ENCODE results near the gene MYB. TPM values are rescaled to one million over a fixed set of nuclear protein-coding genes. Genes with fewer than 3 reads are reported as not detected.

The MYB gene
- total and polyA plus RNA-seq, 2 of the 4 experiments (the other 2 are of a cell fraction) = 0.44 to 0.90 TPM

DNA sequence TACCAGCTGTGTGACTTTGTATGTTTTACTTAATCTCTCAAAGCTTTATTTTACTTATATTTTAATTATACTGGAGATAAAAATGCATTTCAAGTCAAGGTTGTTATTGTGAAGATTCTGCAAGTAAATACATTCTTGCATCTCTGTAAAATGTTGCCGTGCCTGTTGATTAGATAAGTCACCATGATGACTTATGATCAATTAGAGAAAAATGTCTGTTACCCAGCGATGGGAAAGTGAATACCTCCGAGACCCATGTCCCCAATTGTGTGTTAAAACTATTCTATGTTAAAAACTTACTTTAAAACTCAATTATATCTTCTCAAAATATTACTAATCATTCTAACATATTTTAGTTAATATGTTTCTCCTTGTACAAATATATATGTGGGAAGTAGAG is 39.9 kb downstream of the MYB start:
- Histone ChIP-seq H3K4me1 (ENCODE audit: control insufficient read depth, insufficient read depth, low read length) (no peaks in the 10 kb centered on the region), H4K91ac (ENCODE audit: insufficient read depth, low read depth, low read length) (no peak overlapping the region), H3K56ac (ENCODE audit: extremely low read depth, insufficient read depth, low read length) (no peak overlapping the region), H3K23ac (ENCODE audit: low read depth, low read length) (no peak overlapping the region), H3K79me1 (ENCODE audit: low read depth in 1 of 2, low read length in 2 of 2) (no peaks in the 10 kb centered on the region), H4K20me1 (ENCODE audit: insufficient read depth, low read length) (no peaks in the 10 kb centered on the region), H3K9me1 (ENCODE audit: insufficient read depth, low read length) (peaks cover 6% of the 10 kb centered on the region; the same call in 1 of the 2 replicates), H2BK5ac (ENCODE audit: low read depth, low read length, poor library complexity, severe bottlenecking) (no peak overlapping the region), H3K27ac (ENCODE audit: insufficient read depth, low read length) (no peak overlapping the region), H3K4me2 (ENCODE audit: low read depth, low read length) (no peak overlapping the region), H4K5ac (ENCODE audit: low read depth, low read length) (no peak overlapping the region), H2AK9ac (replicated peaks; ENCODE audit: low read depth, low read length, poor library complexity) (no peak overlapping the region), H2BK20ac (ENCODE audit: low read depth, low read length) (no peak overlapping the region), H3K18ac (ENCODE audit: low read depth, low read length) (no peak overlapping the region), H2AK5ac (ENCODE audit: low read depth, low read length) (no peak overlapping the region), H2AFZ (replicated peaks; ENCODE audit: low read length, poor library complexity) (no peak overlapping the region), H3K4ac (ENCODE audit: low read depth, low read length) (no peak overlapping the region), H2BK15ac (ENCODE audit: low read depth, low read length) (no peak overlapping the region), H3K27me3 (ENCODE audit: control insufficient read depth, insufficient read depth, low read length) (no peaks in the 10 kb centered on the region), H2BK120ac (ENCODE audit: low read depth, low read length) (no peak overlapping the region), H3K36me3 (ENCODE audit: control insufficient read depth, insufficient read depth, low read length) (no peaks in the 10 kb centered on the region), H3K14ac (replicated peaks; ENCODE audit: low read depth, low read length) (no peak overlapping the region), H4K8ac (ENCODE audit: low read depth in 2 of 2, low read length in 2 of 2) (no peak overlapping the region), H3K9me3 (ENCODE audit: control insufficient read depth, insufficient read depth, low read length) (no peaks in the 10 kb centered on the region), H3K4me3 (ENCODE audit: insufficient read depth, low read depth, low read length) (no peak overlapping the region), H3K9ac (ENCODE audit: low read depth, low read length) (no peak overlapping the region)
- DNase-seq (no peak), ATAC-seq (ENCODE audit: low read depth) (no peak)
- in situ Hi-C loops (cut with MboI; ENCODE audit: low sequenced_read_pairs) (no loop called here), dilution Hi-C loops (cut with HindIII; ENCODE audit: low sequenced_read_pairs, unreplicated experiment) (no loop called here), intact Hi-C loops (cut with micrococcal nuclease) (no loop called here)
- BruUV-seq (replicated peaks) = no TSS peak
- TF ChIP-seq BHLHE40 (IDR thresholded peaks at IDR 0.05; ENCODE audit: low read depth, low read length) = no peak
- no peak for TF ChIP-seq CEBPB (IDR thresholded peaks at IDR 0.05; ENCODE audit: low read depth, low read length)
- no peak for TF ChIP-seq RCOR1 (IDR thresholded peaks at IDR 0.05; ENCODE audit: insufficient replicate concordance, low read length)
- TF ChIP-seq, protein P1, sequence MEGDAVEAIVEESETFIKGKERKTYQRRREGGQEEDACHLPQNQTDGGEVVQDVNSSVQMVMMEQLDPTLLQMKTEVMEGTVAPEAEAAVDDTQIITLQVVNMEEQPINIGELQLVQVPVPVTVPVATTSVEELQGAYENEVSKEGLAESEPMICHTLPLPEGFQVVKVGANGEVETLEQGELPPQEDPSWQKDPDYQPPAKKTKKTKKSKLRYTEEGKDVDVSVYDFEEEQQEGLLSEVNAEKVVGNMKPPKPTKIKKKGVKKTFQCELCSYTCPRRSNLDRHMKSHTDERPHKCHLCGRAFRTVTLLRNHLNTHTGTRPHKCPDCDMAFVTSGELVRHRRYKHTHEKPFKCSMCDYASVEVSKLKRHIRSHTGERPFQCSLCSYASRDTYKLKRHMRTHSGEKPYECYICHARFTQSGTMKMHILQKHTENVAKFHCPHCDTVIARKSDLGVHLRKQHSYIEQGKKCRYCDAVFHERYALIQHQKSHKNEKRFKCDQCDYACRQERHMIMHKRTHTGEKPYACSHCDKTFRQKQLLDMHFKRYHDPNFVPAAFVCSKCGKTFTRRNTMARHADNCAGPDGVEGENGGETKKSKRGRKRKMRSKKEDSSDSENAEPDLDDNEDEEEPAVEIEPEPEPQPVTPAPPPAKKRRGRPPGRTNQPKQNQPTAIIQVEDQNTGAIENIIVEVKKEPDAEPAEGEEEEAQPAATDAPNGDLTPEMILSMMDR (conservative IDR thresholded peaks at IDR 0.05; ENCODE audit: low read depth, low read length) = no peak
- TF ChIP-seq, protein P2, sequence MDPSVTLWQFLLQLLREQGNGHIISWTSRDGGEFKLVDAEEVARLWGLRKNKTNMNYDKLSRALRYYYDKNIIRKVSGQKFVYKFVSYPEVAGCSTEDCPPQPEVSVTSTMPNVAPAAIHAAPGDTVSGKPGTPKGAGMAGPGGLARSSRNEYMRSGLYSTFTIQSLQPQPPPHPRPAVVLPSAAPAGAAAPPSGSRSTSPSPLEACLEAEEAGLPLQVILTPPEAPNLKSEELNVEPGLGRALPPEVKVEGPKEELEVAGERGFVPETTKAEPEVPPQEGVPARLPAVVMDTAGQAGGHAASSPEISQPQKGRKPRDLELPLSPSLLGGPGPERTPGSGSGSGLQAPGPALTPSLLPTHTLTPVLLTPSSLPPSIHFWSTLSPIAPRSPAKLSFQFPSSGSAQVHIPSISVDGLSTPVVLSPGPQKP (IDR thresholded peaks at IDR 0.05; ENCODE audit: borderline replicate concordance, low read depth, low read length) = no peak
- TF ChIP-seq, protein P3, sequence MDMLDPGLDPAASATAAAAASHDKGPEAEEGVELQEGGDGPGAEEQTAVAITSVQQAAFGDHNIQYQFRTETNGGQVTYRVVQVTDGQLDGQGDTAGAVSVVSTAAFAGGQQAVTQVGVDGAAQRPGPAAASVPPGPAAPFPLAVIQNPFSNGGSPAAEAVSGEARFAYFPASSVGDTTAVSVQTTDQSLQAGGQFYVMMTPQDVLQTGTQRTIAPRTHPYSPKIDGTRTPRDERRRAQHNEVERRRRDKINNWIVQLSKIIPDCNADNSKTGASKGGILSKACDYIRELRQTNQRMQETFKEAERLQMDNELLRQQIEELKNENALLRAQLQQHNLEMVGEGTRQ (IDR thresholded peaks at IDR 0.05; ENCODE audit: low read depth, low read length) = no peak
- TF ChIP-seq MAZ (IDR thresholded peaks at IDR 0.05; ENCODE audit: borderline replicate concordance, low read depth, low read length) = no peak
- no peak for TF ChIP-seq MAFK (IDR thresholded peaks at IDR 0.05; ENCODE audit: low read depth, low read length)
- TF ChIP-seq MXI1 (IDR thresholded peaks at IDR 0.05; ENCODE audit: borderline replicate concordance, low read depth, low read length) = no peak
- no peak for TF ChIP-seq NFE2L2 (IDR thresholded peaks at IDR 0.05; ENCODE audit: low read depth, low read length)
- POLR2A ChIA-PET (ENCODE audit: unreplicated experiment) = no interaction called here
- CTCF ChIA-PET = no interaction called here
- WGBS, 2 experiments (ENCODE audit: extremely low coverage in 2 of 2, insufficient read length in 1 of 2) = no CpG with 5 or more reads among the region's 3 CpGs

Measured in IMR-90 (cell line).